HL-60 (cell line): ENCODE measurements around the gene EREG.

Source experiments
- CTCF ChIP-seq: IDR thresholded peaks from one replicate; pipeline ENCODE4 v1.5.1; 2011; ENCODE audit warnings: low read length, control low read depth, inconsistent platforms; ENCODE audit not compliant: insufficient read depth
- POLR2AphosphoS5 ChIP-seq: IDR thresholded peaks from 2 replicates; pipeline ENCODE4 v1.6.1; 2012; ENCODE audit warnings: low read depth

GRCh38 chr4:74325886-74326285 is 39.1 kb upstream of the EREG start:
- TF ChIP-seq CTCF (no peak), POLR2AphosphoS5 (no peak)
